Vagina (tissue), 2 donors: ENCODE measurements around the gene KRT33A.

ENCODE experiments used
- POLR2A ChIP-seq, 2 donors: fragments of 450-650 bp; IDR thresholded peaks; one replicate each; pipeline ENCODE4 v1.6.1; 2017; ENCODE audit warnings: antibody characterized with exemption in 2 of 2, mild to moderate bottlenecking in 2 of 2, moderate library complexity in 2 of 2
- TF ChIP-seq, protein P1 (sequence below), 3 experiments: fragments of 450-650 bp in 2 of 3; fragments of 200-600 bp in 1 of 3; sonication (generic) in 1 of 3; IDR thresholded peaks; one replicate each; pipeline ENCODE4 v1.5.1; 2017 to 2019; ENCODE audit warnings: antibody characterized with exemption in 3 of 3, mild to moderate bottlenecking in 2 of 3, moderate library complexity in 2 of 3

DNA sequence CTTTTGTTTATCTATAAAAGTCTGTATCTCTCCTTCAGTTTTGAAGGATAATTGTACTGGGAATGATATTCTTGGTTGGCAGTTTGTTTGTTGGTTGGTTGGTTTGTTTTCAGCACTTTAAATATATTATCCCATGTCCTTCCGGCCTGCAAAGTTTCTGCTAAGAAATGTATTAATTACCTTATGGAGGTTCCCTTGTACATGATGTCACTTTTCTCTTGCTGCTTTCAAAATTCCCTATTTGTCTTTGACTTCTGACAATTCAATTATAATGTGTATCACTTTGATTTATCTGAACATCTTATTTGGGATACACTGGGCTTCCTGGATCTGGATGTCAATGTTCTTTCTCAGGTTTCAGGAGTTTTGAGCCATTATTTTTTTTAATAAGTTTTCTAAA is 35.6 kb upstream of the KRT33A start:
- TF ChIP-seq, protein P1, sequence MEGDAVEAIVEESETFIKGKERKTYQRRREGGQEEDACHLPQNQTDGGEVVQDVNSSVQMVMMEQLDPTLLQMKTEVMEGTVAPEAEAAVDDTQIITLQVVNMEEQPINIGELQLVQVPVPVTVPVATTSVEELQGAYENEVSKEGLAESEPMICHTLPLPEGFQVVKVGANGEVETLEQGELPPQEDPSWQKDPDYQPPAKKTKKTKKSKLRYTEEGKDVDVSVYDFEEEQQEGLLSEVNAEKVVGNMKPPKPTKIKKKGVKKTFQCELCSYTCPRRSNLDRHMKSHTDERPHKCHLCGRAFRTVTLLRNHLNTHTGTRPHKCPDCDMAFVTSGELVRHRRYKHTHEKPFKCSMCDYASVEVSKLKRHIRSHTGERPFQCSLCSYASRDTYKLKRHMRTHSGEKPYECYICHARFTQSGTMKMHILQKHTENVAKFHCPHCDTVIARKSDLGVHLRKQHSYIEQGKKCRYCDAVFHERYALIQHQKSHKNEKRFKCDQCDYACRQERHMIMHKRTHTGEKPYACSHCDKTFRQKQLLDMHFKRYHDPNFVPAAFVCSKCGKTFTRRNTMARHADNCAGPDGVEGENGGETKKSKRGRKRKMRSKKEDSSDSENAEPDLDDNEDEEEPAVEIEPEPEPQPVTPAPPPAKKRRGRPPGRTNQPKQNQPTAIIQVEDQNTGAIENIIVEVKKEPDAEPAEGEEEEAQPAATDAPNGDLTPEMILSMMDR (IDR thresholded peaks at IDR 0.05) = no peak
- TF ChIP-seq POLR2A (IDR thresholded peaks at IDR 0.05) = no peak
